ENCODE data around the gene AADACL2.

DNA sequence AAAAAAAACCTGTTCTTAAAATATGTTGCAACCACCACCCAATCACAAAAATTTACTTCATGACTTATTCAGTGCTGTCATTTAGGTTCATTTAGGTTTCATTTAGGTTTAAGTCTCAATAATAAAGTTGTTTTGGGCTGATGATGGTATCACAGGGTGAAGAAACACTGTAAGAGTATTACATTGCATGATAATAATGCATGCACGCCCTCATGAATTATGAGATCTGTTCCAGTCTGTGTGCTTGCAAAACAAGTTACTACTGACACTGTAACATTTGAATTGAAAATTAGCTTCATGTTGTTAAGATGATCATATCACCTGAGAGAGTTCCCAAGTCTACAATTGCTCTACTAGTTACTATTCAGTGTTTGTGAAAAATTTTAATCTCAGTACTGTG, at the start of gene AADACL2:
- TF ChIP-seq, protein P1, sequence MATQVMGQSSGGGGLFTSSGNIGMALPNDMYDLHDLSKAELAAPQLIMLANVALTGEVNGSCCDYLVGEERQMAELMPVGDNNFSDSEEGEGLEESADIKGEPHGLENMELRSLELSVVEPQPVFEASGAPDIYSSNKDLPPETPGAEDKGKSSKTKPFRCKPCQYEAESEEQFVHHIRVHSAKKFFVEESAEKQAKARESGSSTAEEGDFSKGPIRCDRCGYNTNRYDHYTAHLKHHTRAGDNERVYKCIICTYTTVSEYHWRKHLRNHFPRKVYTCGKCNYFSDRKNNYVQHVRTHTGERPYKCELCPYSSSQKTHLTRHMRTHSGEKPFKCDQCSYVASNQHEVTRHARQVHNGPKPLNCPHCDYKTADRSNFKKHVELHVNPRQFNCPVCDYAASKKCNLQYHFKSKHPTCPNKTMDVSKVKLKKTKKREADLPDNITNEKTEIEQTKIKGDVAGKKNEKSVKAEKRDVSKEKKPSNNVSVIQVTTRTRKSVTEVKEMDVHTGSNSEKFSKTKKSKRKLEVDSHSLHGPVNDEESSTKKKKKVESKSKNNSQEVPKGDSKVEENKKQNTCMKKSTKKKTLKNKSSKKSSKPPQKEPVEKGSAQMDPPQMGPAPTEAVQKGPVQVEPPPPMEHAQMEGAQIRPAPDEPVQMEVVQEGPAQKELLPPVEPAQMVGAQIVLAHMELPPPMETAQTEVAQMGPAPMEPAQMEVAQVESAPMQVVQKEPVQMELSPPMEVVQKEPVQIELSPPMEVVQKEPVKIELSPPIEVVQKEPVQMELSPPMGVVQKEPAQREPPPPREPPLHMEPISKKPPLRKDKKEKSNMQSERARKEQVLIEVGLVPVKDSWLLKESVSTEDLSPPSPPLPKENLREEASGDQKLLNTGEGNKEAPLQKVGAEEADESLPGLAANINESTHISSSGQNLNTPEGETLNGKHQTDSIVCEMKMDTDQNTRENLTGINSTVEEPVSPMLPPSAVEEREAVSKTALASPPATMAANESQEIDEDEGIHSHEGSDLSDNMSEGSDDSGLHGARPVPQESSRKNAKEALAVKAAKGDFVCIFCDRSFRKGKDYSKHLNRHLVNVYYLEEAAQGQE (IDR thresholded peaks at IDR 0.05; ENCODE audit: insufficient replicate concordance, low read depth): no peak
- TF ChIP-seq, protein P2, sequence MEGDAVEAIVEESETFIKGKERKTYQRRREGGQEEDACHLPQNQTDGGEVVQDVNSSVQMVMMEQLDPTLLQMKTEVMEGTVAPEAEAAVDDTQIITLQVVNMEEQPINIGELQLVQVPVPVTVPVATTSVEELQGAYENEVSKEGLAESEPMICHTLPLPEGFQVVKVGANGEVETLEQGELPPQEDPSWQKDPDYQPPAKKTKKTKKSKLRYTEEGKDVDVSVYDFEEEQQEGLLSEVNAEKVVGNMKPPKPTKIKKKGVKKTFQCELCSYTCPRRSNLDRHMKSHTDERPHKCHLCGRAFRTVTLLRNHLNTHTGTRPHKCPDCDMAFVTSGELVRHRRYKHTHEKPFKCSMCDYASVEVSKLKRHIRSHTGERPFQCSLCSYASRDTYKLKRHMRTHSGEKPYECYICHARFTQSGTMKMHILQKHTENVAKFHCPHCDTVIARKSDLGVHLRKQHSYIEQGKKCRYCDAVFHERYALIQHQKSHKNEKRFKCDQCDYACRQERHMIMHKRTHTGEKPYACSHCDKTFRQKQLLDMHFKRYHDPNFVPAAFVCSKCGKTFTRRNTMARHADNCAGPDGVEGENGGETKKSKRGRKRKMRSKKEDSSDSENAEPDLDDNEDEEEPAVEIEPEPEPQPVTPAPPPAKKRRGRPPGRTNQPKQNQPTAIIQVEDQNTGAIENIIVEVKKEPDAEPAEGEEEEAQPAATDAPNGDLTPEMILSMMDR (IDR thresholded peaks at IDR 0.05; ENCODE audit: insufficient read depth, low read length): no peak
- no peak for TF ChIP-seq POLR2AphosphoS5 (IDR thresholded peaks at IDR 0.05; ENCODE audit: low read depth)
